Lung (tissue), 12 donors: ENCODE measurements around the gene ANP32A. TPM values are rescaled to one million over a fixed set of nuclear protein-coding genes. Genes with fewer than 3 reads are reported as not detected.

Source experiments
- ATAC-seq: fragments of 200-7000 bp; cut with Tn5 transposase; one replicate; pipeline ENCODE4 v1.9.1; 2020; ENCODE audit warnings: moderate number of reproducible peaks; ENCODE audit not compliant: insufficient read depth, low FRiP score
- DNase-seq, 3 donors: peaks; one replicate each; pipeline ENCODE4 v3.0.0-alpha.2; 2013 to 2017
- H3K27ac ChIP-seq, 2 donors: one replicate each; pipeline ENCODE4 v1.5.1; 2013; ENCODE audit warnings: mild to moderate bottlenecking in 2 of 2, moderate library complexity in 2 of 2, control low read depth in 1 of 2, inconsistent platforms in 1 of 2, low read depth in 1 of 2, low read length in 1 of 2
- H3K27me3 ChIP-seq, 3 donors: one replicate each; pipeline ENCODE4 v1.5.1; 2013; ENCODE audit warnings: low read length in 2 of 3; ENCODE audit not compliant: control insufficient read depth in 3 of 3, insufficient read depth in 3 of 3
- H3K36me3 ChIP-seq, 4 donors: one replicate each; pipeline ENCODE4 v1.5.1; 2013; ENCODE audit warnings: low read length in 4 of 4, mild to moderate bottlenecking in 1 of 4, moderate library complexity in 1 of 4; ENCODE audit not compliant: control insufficient read depth in 4 of 4, insufficient read depth in 4 of 4
- H3K4me1 ChIP-seq, 5 donors: one replicate each; pipeline ENCODE4 v1.5.1; 2013; ENCODE audit warnings: low read length in 5 of 5, mild to moderate bottlenecking in 2 of 5, moderate library complexity in 1 of 5; ENCODE audit not compliant: control insufficient read depth in 5 of 5, insufficient read depth in 5 of 5
- H3K4me3 ChIP-seq: one replicate; pipeline ENCODE4 v1.5.1; 2013; ENCODE audit warnings: mild to moderate bottlenecking, control low read depth, moderate library complexity
- H3K9ac ChIP-seq, 2 donors: one replicate each; pipeline ENCODE4 v1.5.1; 2013; ENCODE audit warnings: low read length in 2 of 2, control low read depth in 1 of 2; ENCODE audit not compliant: insufficient read depth in 1 of 2
- H3K9me3 ChIP-seq, 4 donors: one replicate each; pipeline ENCODE4 v1.5.1; 2013; ENCODE audit warnings: low read length in 3 of 4, mild to moderate bottlenecking in 1 of 4, moderate library complexity in 1 of 4; ENCODE audit not compliant: control insufficient read depth in 4 of 4, insufficient read depth in 3 of 4
- CTCF ChIP-seq: IDR thresholded peaks from 2 replicates; pipeline ENCODE4 v1.5.1; 2012; ENCODE audit warnings: mild to moderate bottlenecking; ENCODE audit errors: control extremely low read depth, extremely low read depth
- WGBS, 2 donors: extraction: QIAGEN DNeasy Blood & Tissue Kit; methylation state at CpG; one replicate each; pipeline ENCODE4 v1.1.7; 2013; 5-methylcytosine and 5-hydroxymethylcytosine counted together
- polyA plus RNA-seq, 2 donors: library from polyadenylated mRNA; stranded (reverse); fragments of 200-250 nt; gene quantifications; one replicate each; pipeline ENCODE4 v1.2.1, GENCODE V29; 2013
- total RNA-seq, 2 donors: library from RNA; depleted of rRNA in 1 of 2; stranded (reverse); fragments of >200 nt in 1 of 2; gene quantifications; one replicate each; pipeline ENCODE4 v1.2.1, GENCODE V29; 2014 to 2021
- donor health status: control.
- donor health status: control.
- donor health status: Bipolar disorder and iron deficiency.
- donor health status: healthy.
- donor health status: DM: yes; HTN: yes; CAD: no.

Gene ANP32A
- total and polyA plus RNA-seq, 4 donors: 105 to 197 (median 113) TPM

DNA sequence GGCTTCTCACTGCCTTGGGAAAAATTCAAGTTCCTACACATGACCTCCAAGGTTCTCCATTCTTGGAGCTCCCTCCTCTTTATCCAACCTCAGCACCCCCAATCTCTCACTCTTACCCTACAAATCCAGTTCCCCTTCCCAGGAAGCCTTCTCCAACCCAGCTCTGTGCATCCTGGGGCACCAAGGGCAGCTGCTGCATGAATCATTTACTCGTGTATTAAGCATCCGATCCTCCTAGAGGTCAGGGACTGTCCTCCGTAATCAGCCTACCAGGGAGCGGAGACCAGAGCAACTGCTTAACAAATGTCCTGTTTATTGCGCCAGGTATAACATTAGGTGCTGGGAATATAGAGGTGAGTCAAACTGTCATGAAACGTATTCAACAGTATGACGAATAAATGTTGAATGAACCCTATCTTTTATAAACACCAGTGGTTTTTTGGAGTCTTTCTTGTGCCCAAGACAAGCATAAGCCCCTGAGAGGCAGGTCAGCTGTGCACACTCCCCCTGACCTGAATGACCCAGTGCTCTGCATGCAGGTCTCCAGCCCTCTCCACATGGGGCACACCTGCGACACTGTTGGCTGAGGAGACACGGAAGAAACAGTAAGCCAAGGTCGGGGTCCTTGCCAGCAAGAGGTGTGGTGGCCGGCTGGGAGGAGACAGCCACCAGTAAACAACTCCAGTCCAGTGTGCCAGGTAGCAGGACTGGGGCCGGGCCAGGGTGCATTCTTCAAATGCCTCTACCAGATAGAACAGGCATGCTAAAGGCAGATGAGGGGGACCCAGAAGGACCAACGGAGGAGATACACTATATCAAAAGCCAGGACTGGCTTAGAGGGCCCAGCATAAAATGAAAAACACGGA, 27.6 kb downstream of the ANP32A start:
- WGBS, 2 donors: 63 to 75% methylated on average over 14 of the region's 14 CpGs
- TF ChIP-seq CTCF: no peak
- Histone ChIP-seq H3K9ac (no peak overlapping the region), H3K27ac (peak overlapping the region; percentile 42 to 70), H3K4me1 (peaks cover 22 to 80% (median 73%) of the 10 kb centered on the region in 5 donors), H3K36me3 (peaks cover 0 to 8% (median 1%) of the 10 kb centered on the region in 4 donors), H3K9me3 (no peaks in the 10 kb centered on the region), H3K27me3 (no peaks in the 10 kb centered on the region), H3K4me3 (no peak overlapping the region)
- ATAC-seq (no peak), DNase-seq (no peak)

- TF ChIP-seq CTCF: no peak
- H3K27me3 ChIP-seq: no peaks in the 10 kb centered on the region
- no peak overlapping the region for H3K4me3 ChIP-seq
- no peak for ATAC-seq
- H3K4me1 ChIP-seq: peaks cover 14 to 76% (median 68%) of the 10 kb centered on the region in 5 donors
- H3K27ac ChIP-seq: peak overlapping the region in 1 of 2 donors; percentile 75
- DNase-seq: no peak
- H3K36me3 ChIP-seq: peaks cover 4 to 8% (median 5%) of the 10 kb centered on the region in 4 donors
- WGBS, 2 donors: 13 to 51% methylated on average over 3 of the region's 3 CpGs
- H3K9me3 ChIP-seq: no peaks in the 10 kb centered on the region
- H3K9ac ChIP-seq: no peak overlapping the region
Measured at GRCh38 chr15:68791431-68792283, 29.0 kb downstream of the ANP32A start.

- no peak for ATAC-seq
Measured at GRCh38 chr15:68790910-68791309, 29.8 kb downstream of the ANP32A start.

More at GRCh38 chr15:68790910-68791309, 29.8 kb downstream of the ANP32A start:
- H3K9ac ChIP-seq: no peak overlapping the region
- peaks cover 14 to 75% (median 68%) of the 10 kb centered on the region in 5 donors for H3K4me1 ChIP-seq
- DNase-seq: no peak
- H3K9me3 ChIP-seq: no peaks in the 10 kb centered on the region
- peaks cover 4 to 8% (median 6%) of the 10 kb centered on the region in 4 donors for H3K36me3 ChIP-seq
- 93 to 94% methylated on average over 2 of the region's 2 CpGs for WGBS, 2 donors
- H3K4me3 ChIP-seq: no peak overlapping the region
- no peaks in the 10 kb centered on the region for H3K27me3 ChIP-seq
- no peak for TF ChIP-seq CTCF
- peak overlapping the region; percentile 10 to 65 for H3K27ac ChIP-seq
